Measurements from ENCODE around the gene EZH1. TPM values are rescaled to one million over a fixed set of nuclear protein-coding genes. Genes with fewer than 3 reads are reported as not detected.
A peak's percentile ranks its signal among the peaks of the same experiment; 100 is the strongest.

EZH1 gene
- total and polyA plus RNA-seq, 8 donors: 6.3 to 512 (median 29.1) TPM

DNA sequence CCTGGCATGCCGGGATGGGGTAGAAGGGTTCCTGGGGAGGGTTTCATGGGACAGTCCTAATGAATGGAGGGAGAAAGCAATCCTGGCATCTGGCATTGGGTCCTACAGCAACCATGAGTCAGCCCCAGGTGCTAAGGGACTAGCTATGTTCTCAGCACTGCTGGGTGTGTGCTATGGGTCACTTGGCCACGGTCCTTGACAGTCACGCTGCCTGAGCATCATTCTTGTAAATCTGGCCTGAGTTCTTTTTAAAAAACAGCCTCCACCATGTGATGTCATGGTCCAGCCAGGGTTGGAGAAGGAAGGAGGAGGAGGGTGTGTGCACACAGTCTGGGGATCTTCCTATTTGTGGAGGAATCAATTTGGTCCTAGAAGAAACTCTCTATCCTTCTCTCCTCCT is 9.9 kb upstream of the EZH1 start:
- peak in 1 of 2 donors; percentile 9 for DNase-seq

DNA sequence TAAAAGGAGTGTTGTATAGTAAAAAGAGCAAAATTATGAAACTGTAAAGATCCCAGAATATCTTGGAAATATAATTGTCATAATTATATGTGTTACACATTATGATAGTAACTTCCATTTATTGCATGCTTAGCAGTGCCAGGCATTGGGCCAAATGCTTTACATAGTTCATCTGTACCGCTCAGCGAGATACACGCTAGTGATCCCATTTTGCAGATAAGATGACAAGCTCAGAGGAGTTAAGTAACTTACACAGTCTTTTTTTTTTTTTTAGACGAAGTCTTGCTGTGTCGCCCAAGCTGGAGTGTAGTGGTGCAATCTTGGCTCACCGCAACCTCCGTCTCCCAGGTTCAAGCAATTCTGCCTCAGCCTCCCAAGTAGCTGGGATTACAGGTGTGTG is 6.8 kb upstream of the EZH1 start:
- no peaks in the 10 kb centered on the region for H3K27me3 ChIP-seq
- intact Hi-C loops (cut with DNase I; ENCODE audit: low total_unique reads): no loop called here
- peak in 1 of 2 donors; percentile 27 for DNase-seq
- H3K4me3 ChIP-seq: no peak overlapping the region
- H3K36me3 ChIP-seq: no peaks in the 10 kb centered on the region
- peaks cover 0 to 35% (median 22%) of the 10 kb centered on the region in 4 donors for H3K4me1 ChIP-seq
- H3K9me3 ChIP-seq: no peaks in the 10 kb centered on the region
- no peak overlapping the region for H3K27ac ChIP-seq
- TF ChIP-seq, protein P1, sequence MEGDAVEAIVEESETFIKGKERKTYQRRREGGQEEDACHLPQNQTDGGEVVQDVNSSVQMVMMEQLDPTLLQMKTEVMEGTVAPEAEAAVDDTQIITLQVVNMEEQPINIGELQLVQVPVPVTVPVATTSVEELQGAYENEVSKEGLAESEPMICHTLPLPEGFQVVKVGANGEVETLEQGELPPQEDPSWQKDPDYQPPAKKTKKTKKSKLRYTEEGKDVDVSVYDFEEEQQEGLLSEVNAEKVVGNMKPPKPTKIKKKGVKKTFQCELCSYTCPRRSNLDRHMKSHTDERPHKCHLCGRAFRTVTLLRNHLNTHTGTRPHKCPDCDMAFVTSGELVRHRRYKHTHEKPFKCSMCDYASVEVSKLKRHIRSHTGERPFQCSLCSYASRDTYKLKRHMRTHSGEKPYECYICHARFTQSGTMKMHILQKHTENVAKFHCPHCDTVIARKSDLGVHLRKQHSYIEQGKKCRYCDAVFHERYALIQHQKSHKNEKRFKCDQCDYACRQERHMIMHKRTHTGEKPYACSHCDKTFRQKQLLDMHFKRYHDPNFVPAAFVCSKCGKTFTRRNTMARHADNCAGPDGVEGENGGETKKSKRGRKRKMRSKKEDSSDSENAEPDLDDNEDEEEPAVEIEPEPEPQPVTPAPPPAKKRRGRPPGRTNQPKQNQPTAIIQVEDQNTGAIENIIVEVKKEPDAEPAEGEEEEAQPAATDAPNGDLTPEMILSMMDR (IDR thresholded peaks at IDR 0.05): no peak
- TF ChIP-seq POLR2A (IDR thresholded peaks at IDR 0.05) (no peak), EP300 (IDR thresholded peaks at IDR 0.05) (no peak), POLR2AphosphoS5 (IDR thresholded peaks at IDR 0.05) (no peak)
- 61 to 73% (median 68%) methylated on average over 7 of the region's 7 CpGs for WGBS, 5 donors

More for the DNA sequence above, 9.9 kb upstream of the EZH1 start:
- no peak overlapping the region for H3K4me3 ChIP-seq
- intact Hi-C loops (cut with DNase I; ENCODE audit: low total_unique reads): loop anchor here (5.0 kb wide), 1 partner anchor 32 kb away; no protein-coding TSS in a partner anchor
- no peak for TF ChIP-seq POLR2AphosphoS5 (IDR thresholded peaks at IDR 0.05)
- TF ChIP-seq POLR2A (IDR thresholded peaks at IDR 0.05): no peak
- TF ChIP-seq, protein P1 (IDR thresholded peaks at IDR 0.05): no peak
- TF ChIP-seq EP300 (IDR thresholded peaks at IDR 0.05): no peak
- H3K36me3 ChIP-seq: no peaks in the 10 kb centered on the region
- peaks cover 0 to 6% (median 0%) of the 10 kb centered on the region in 3 donors for H3K27me3 ChIP-seq
- no peaks in the 10 kb centered on the region for H3K9me3 ChIP-seq
- no peak overlapping the region for H3K27ac ChIP-seq
- H3K4me1 ChIP-seq: peaks cover 0 to 20% (median 10%) of the 10 kb centered on the region in 4 donors
- 78 to 91% (median 83%) methylated on average over 3 of the region's 3 CpGs for WGBS, 5 donors

DNA sequence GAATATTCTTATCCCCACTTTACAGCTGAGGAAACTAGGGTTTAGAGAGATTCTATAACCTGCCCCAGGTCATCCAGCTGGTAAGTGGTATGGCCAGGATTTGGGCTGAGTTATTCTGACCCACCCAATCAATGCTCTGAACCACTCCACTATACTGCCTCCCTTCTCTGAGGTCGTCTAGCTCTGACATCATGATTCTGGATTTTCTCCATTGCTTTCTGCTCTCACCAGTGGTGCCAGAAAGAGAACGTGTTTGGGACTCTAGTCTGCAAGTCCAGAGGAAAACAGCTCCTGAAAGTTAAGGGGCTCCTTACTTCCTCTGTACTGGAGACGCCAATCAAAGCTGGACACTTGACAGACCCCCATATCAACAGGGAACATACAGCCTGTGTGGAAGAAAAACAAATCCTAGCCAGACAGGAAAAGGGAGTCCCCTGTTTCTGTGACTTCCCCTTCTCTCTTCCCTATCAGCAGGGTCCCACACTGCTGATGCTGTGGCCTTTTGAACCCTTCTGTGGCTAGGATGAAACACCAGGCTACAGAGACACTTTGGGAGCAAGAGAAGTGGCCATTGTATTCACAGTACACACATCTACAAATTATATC is 6.0 kb upstream of the EZH1 start:
- Histone ChIP-seq H3K4me1 (peaks cover 0 to 35% (median 22%) of the 10 kb centered on the region in 4 donors), H3K27ac (peak overlapping the region in 3 of 5 donors; percentile 51 to 64 (median 60)), H3K36me3 (no peaks in the 10 kb centered on the region), H3K27me3 (no peaks in the 10 kb centered on the region), H3K9me3 (no peaks in the 10 kb centered on the region), H3K4me3 (no peak overlapping the region)
- 37 to 55% (median 42%) methylated on average over 3 of the region's 3 CpGs for WGBS, 5 donors
- DNase-seq: peak in 1 of 2 donors; percentile 49
- intact Hi-C loops (cut with DNase I; ENCODE audit: low total_unique reads): no loop called here
- no peak for TF ChIP-seq EP300 (IDR thresholded peaks at IDR 0.05)
- TF ChIP-seq POLR2A (IDR thresholded peaks at IDR 0.05): no peak
- TF ChIP-seq POLR2AphosphoS5 (IDR thresholded peaks at IDR 0.05): no peak
- TF ChIP-seq, protein P1 (IDR thresholded peaks at IDR 0.05): no peak

DNA sequence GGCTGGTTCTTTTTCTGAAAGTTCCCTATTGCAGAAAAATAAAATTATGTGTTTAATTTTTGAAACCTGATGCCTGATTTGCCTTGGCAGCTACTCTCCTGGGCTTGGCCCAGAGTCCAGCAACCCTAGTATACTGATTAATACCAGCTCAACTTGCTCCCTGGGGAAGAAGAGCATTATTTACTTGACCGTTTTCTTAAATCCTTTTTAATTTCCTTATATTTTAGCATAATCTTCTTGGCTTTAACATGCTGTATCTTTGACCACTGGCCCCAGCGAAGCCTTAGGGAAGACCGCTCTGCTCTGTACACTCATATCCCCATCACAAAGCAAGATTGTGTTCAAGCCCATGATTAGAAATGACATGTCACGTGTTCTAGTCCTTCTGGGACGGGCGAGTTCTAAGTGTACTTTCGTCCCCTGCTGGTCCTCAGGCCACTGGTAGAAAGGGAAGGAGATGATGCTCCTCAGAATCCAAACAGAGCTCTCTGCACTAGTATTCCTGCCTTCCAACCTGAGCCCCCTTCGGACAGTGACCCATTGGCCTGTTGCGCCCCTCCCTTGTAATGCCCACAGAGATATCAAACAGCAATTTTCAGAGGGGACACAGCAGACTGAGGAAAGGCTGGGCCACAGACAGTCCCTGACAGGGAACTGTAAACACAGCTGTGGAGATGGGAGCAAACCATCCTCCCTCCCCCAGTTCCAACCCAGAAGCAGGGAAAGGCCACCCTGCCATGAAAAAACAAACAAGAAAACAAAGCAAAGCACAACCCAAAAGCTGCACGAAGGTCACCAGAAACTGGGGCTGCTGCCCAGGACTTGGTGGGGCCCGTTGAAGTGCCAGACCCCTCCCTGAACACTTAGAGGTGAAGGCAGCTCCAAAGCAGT is 4.3 kb upstream of the EZH1 start:
- Histone ChIP-seq H3K27me3 (no peaks in the 10 kb centered on the region), H3K9me3 (no peaks in the 10 kb centered on the region), H3K36me3 (no peaks in the 10 kb centered on the region), H3K4me1 (peaks cover under 1 to 43% (median 34%) of the 10 kb centered on the region in 4 donors), H3K4me3 (no peak overlapping the region), H3K27ac (peak overlapping the region; percentile 3 to 64 (median 51))
- TF ChIP-seq POLR2AphosphoS5 (IDR thresholded peaks at IDR 0.05) (no peak), EP300 (IDR thresholded peaks at IDR 0.05) (no peak), POLR2A (IDR thresholded peaks at IDR 0.05) (no peak)
- TF ChIP-seq, protein P1 (IDR thresholded peaks at IDR 0.05): no peak
- peak; percentile 10 to 31 for DNase-seq
- WGBS, 5 donors: 38 to 64% (median 41%) methylated on average over 11 of the region's 11 CpGs
- intact Hi-C loops (cut with DNase I; ENCODE audit: low total_unique reads): no loop called here
